A549 (cell line): ENCODE data around the gene RBCK1. TPM values are rescaled to one million over a fixed set of nuclear protein-coding genes. Genes with fewer than 3 reads are reported as not detected.

Experiments
- ATAC-seq, 2 experiments: fragments of 200-7000 bp in 1 of 2; fragments of >200 bp in 1 of 2; cut with Nextera tagmentation in 1 of 2; cut with Tn5 transposase in 1 of 2; 3 replicates each; pipeline versions ENCODE4 v1.8.0 to v1.9.1; 2018 to 2020; ENCODE audit warnings: mild to moderate bottlenecking in 1 of 2, moderate library complexity in 1 of 2
- CTCF ChIA-PET: fragments of 300-600 bp; sonication (Branson Sonifier 250); formaldehyde crosslinking; extraction: SDS; loops from one replicate; lab custom pipeline; 2021; ENCODE audit warnings: antibody characterized with exemption, inconsistent platforms; lab: Yijun Ruan, JAX
- POLR2A ChIA-PET: fragments of 350-600 bp; formaldehyde crosslinking; extraction: SDS; loops from one replicate; lab custom pipeline; 2021; ENCODE audit warnings: antibody characterized with exemption, inconsistent platforms; lab: Yijun Ruan, JAX
- DNase-seq, 2 experiments: peaks; one replicate each; pipeline versions ENCODE4 v3.0.0 to v3.0.0-alpha.2; 2011 to 2016; ENCODE audit warnings: low read depth in 1 of 2, low spot score in 1 of 2
- FAIRE-seq: peaks from 2 replicates; lab custom pipeline; 2011; peaks lifted over from hg19 to GRCh38; lab: Jason Lieb, UNC
- H3K27ac ChIP-seq, 2 experiments: fragments of >200 bp; sonication (Bioruptor Twin); formaldehyde crosslinking; 3 replicates each; pipeline ENCODE4 v1.5.1; 2016 to 2017
- H3K4me1 ChIP-seq: fragments of >200 bp; sonication (Bioruptor Twin); formaldehyde crosslinking; 3 replicates; pipeline ENCODE4 v1.6.1; 2016
- H3K4me2 ChIP-seq: fragments of >200 bp; sonication (Bioruptor Twin); formaldehyde crosslinking; 3 replicates; pipeline ENCODE4 v1.6.1; 2016
- H3K4me3 ChIP-seq: fragments of >200 bp; sonication (Bioruptor Twin); formaldehyde crosslinking; 3 replicates; pipeline ENCODE4 v1.5.1; 2016
- H3K9me3 ChIP-seq: fragments of >200 bp; sonication (Bioruptor Twin); formaldehyde crosslinking; 3 replicates; pipeline ENCODE4 v1.6.1; 2016
- BCL3 ChIP-seq: fragments of >200 bp; sonication (Bioruptor Twin); formaldehyde crosslinking; IDR thresholded peaks from 3 replicates; pipeline ENCODE4 v1.6.1; 2016
- CBX8 ChIP-seq: fragments of 200-600 bp; sonication (generic); IDR thresholded peaks from 2 replicates; pipeline ENCODE4 v1.6.1; 2016
- CHD2 ChIP-seq: fragments of 150-350 bp; IDR thresholded peaks from 2 replicates; pipeline ENCODE4 v1.6.1; 2014; ENCODE audit warnings: low read length; ENCODE audit not compliant: partially characterized antibody
- EHF ChIP-seq: fragments of 250-450 bp; sonication (Bioruptor Pico); IDR thresholded peaks from 2 replicates; pipeline ENCODE4 v1.5.0; 2020; ENCODE audit warnings: mild to moderate bottlenecking
- EHMT2 ChIP-seq: fragments of 200-600 bp; sonication (generic); IDR thresholded peaks from 2 replicates; pipeline ENCODE4 v1.6.1; 2016; ENCODE audit warnings: antibody characterized with exemption, low read depth, mild to moderate bottlenecking, moderate library complexity
- ESRRA ChIP-seq: fragments of 150-350 bp; IDR thresholded peaks from 2 replicates; pipeline ENCODE4 v1.6.1; 2014; ENCODE audit warnings: mild to moderate bottlenecking, low read length, borderline replicate concordance
- MAFK ChIP-seq: fragments of 450-650 bp; IDR thresholded peaks from 2 replicates; pipeline ENCODE4 v1.6.1; 2014; ENCODE audit not compliant: partially characterized antibody
- MAX ChIP-seq: IDR thresholded peaks from 2 replicates; pipeline ENCODE4 v1.6.1; 2012
- MAZ ChIP-seq: fragments of 150-350 bp; IDR thresholded peaks from 2 replicates; pipeline ENCODE4 v1.6.1; 2014; ENCODE audit warnings: antibody characterized with exemption, low read depth, low read length, borderline replicate concordance
- NR3C1 ChIP-seq: fragments of >200 bp; sonication (Bioruptor Twin); formaldehyde crosslinking; IDR thresholded peaks from 3 replicates; pipeline ENCODE4 v1.6.1; 2017
- PHF8 ChIP-seq: fragments of 200-600 bp; sonication (generic); IDR thresholded peaks from 2 replicates; pipeline ENCODE4 v1.6.1; 2016; ENCODE audit warnings: low read depth, mild to moderate bottlenecking, antibody characterized with exemption, moderate library complexity, borderline replicate concordance
- RARB ChIP-seq: fragments of 250-450 bp; sonication (Bioruptor Pico); IDR thresholded peaks from 2 replicates; pipeline ENCODE4 v1.8.0; 2021; ENCODE audit warnings: mild to moderate bottlenecking, moderate library complexity
- RCOR1 ChIP-seq: fragments of 150-350 bp; IDR thresholded peaks from 2 replicates; pipeline ENCODE4 v1.6.1; 2014; ENCODE audit warnings: antibody characterized with exemption, low read length, low read depth
- ZFP36 ChIP-seq: fragments of 450-650 bp; IDR thresholded peaks from 2 replicates; pipeline ENCODE4 v1.6.1; 2014; ENCODE audit warnings: borderline replicate concordance; ENCODE audit not compliant: partially characterized antibody
- whole genome bisulfite sequencing: methylation state at CpG from one replicate; pipeline ENCODE4 v1.1.6; 2017; ENCODE audit errors: missing lambda C conversion rate; 5-methylcytosine and 5-hydroxymethylcytosine counted together
- polyA plus RNA-seq, 4 experiments: library from polyadenylated mRNA; depleted of rRNA in 3 of 4; stranded (reverse); fragments of >200 nt; fragmentation: RNase III in 1 of 4; extraction: RNeasy Plus Mini Kit Qiagen cat#74134 plus additional on column Dnase treatment in 1 of 4; gene quantifications; 2 replicates in 3 of 4; 3 replicates in 1 of 4; pipeline ENCODE4 v1.2.3, GENCODE V29; 2011 to 2017
- small RNA-seq, 6 experiments: library from RNA; depleted of rRNA; stranded (forward); fragments of <200 nt; gene quantifications; one replicate each; pipeline ENCODE3, GENCODE V24; 2012
- TF ChIP-seq, protein P1 (sequence below): fragments of 450-650 bp; IDR thresholded peaks from 2 replicates; pipeline ENCODE4 v1.6.1; 2014; ENCODE audit warnings: antibody characterized with exemption
- TF ChIP-seq, protein P2 (sequence below): fragments of 150-350 bp; IDR thresholded peaks from 2 replicates; pipeline ENCODE4 v1.6.1; 2014; ENCODE audit warnings: low read depth, mild to moderate bottlenecking, low read length

RBCK1 gene
- polyA plus RNA-seq, 2 of the 4 experiments (the other 2 are of a cell fraction) = 117 to 222 TPM

GRCh38 chr20:479487-479886, 71.4 kb downstream of the RBCK1 start (continued):
- TF ChIP-seq, protein P1, sequence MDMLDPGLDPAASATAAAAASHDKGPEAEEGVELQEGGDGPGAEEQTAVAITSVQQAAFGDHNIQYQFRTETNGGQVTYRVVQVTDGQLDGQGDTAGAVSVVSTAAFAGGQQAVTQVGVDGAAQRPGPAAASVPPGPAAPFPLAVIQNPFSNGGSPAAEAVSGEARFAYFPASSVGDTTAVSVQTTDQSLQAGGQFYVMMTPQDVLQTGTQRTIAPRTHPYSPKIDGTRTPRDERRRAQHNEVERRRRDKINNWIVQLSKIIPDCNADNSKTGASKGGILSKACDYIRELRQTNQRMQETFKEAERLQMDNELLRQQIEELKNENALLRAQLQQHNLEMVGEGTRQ = no peak
- TF ChIP-seq ESRRA (no peak), NR3C1 (no peak), CBX8 (no peak)
- TF ChIP-seq, all 56 proteins: peak for 0

DNA sequence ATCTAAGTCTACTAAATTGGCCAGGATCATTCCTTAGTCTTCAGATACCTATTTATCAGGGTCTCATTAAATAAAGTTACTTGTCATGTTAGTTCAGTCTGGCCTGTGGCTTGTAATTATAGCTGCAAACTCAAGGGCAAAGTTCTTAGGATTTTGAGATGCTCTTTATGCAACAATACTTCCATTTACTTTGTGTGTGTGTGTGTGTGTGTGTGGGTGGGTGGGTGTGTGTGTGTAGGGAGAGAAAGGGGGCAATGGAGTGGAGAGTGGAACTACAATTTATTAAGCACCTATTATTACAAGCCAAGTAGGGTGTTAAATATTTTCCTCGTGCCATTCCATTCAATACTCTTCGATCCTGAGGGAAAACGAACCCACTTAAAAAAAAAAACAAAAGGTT, 71.9 kb downstream of the RBCK1 start:
- no peak for FAIRE-seq
- ATAC-seq = no peak
- no peaks in the 10 kb centered on the region for H3K9me3 ChIP-seq
- POLR2A ChIA-PET = no interaction called here
- H3K4me1 ChIP-seq = peaks cover 10% of the 10 kb centered on the region; the same call in 2 of the 3 replicates
- no peak overlapping the region for H3K4me2 ChIP-seq
- H3K4me3 ChIP-seq = no peak overlapping the region
- TF ChIP-seq RARB (CRISPR knock-in tag) (no peak), BCL3 (no peak)
- TF ChIP-seq, protein P2, sequence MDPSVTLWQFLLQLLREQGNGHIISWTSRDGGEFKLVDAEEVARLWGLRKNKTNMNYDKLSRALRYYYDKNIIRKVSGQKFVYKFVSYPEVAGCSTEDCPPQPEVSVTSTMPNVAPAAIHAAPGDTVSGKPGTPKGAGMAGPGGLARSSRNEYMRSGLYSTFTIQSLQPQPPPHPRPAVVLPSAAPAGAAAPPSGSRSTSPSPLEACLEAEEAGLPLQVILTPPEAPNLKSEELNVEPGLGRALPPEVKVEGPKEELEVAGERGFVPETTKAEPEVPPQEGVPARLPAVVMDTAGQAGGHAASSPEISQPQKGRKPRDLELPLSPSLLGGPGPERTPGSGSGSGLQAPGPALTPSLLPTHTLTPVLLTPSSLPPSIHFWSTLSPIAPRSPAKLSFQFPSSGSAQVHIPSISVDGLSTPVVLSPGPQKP = no peak
- no peak overlapping the region for H3K27ac ChIP-seq
- 85% methylated on average over 3 of the region's 3 CpGs for WGBS
- no peak for DNase-seq
- CTCF ChIA-PET = interaction anchor here (0.8 to 5.3 kb wide), 15 partner anchors 11 to 259 kb away, joined by 3 to 71 read pairs (median 4); no protein-coding TSS in a partner anchor

DNA sequence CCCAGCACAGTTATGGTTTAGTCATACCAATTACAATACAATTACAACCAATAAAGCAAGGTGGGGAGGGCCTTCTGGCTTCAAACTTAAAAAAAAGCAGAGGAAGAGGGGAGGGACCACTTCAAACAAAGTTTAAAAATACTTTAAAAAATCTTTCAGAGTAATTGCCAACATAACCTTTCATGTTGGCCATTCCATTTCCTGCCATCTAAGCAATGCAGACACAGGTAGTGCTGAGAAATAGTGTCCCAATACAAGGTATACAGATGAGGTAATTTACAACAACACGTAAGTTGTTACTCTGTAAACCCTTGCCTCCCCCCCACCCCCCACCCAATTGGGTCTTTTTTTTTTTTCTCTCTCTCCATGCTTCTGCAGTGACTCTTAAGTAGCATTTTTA, 73.1 kb downstream of the RBCK1 start:
- Histone ChIP-seq H3K9me3 (no peaks in the 10 kb centered on the region), H3K4me2 (no peak overlapping the region), H3K4me1 (peaks cover 10% of the 10 kb centered on the region; the same call in 2 of the 3 replicates), H3K4me3 (no peak overlapping the region), H3K27ac (no peak overlapping the region)
- ChIA-PET CTCF (interaction anchor here (0.6 to 1.9 kb wide), 8 partner anchors 9 to 151 kb away, joined by 3 to 5 read pairs (median 4); partner anchors contain the start of gene TBC1D20), POLR2A (no interaction called here)
- ATAC-seq = no peak
- no peak for FAIRE-seq
- TF ChIP-seq ZFP36 (no peak), PHF8 (no peak), MAFK (no peak), ESRRA (no peak), MAX (no peak), EHF (no peak), EHMT2 (no peak), CHD2 (no peak), MAZ (no peak), RCOR1 (no peak), BCL3 (no peak)
- TF ChIP-seq, protein P2 = no peak
- no peak for DNase-seq
- WGBS = 88% methylated on average over 1 of the region's 1 CpG

Small RNA genes within 50 kb of the gene (small RNA-seq; reads per million reads assigned to genes)
- 0 reads per million in 6 experiments for gene RF00019

Other genes starting within 250 kb of the RBCK1 start
- not detected in 2 replicates for gene DEFB128, start 218.6 kb upstream of the RBCK1 start, polyA plus RNA-seq (2011; rRNA removed)
- gene DEFB128, start 218.6 kb upstream of the RBCK1 start, polyA plus RNA-seq (2017; fragmentation: RNase III; extraction: RNeasy Plus Mini Kit Qiagen cat#74134 plus additional on column Dnase treatment) = not detected in 3 replicates
- not detected in 2 replicates for gene DEFB129, start 181.0 kb upstream of the RBCK1 start, polyA plus RNA-seq (2011; rRNA removed)
- not detected in 3 replicates for gene DEFB129, start 181.0 kb upstream of the RBCK1 start, polyA plus RNA-seq (2017; fragmentation: RNase III; extraction: RNeasy Plus Mini Kit Qiagen cat#74134 plus additional on column Dnase treatment)
- not detected in 2 replicates for gene DEFB132, start 150.6 kb upstream of the RBCK1 start, polyA plus RNA-seq (2011; rRNA removed)
- gene DEFB132, start 150.6 kb upstream of the RBCK1 start, polyA plus RNA-seq (2017; fragmentation: RNase III; extraction: RNeasy Plus Mini Kit Qiagen cat#74134 plus additional on column Dnase treatment) = not detected in 3 replicates
- 23.2 and 23.9 TPM in 2 replicates for gene C20orf96, start 117.5 kb upstream of the RBCK1 start, polyA plus RNA-seq (2011; rRNA removed)
- gene C20orf96, start 117.5 kb upstream of the RBCK1 start, polyA plus RNA-seq (2017; fragmentation: RNase III; extraction: RNeasy Plus Mini Kit Qiagen cat#74134 plus additional on column Dnase treatment) = 16.5 to 20.9 TPM (median 20.5 TPM) in 3 replicates
- 17.4 and 19.8 TPM in 2 replicates for gene ZCCHC3, start 110.7 kb upstream of the RBCK1 start, polyA plus RNA-seq (2011; rRNA removed)
- gene ZCCHC3, start 110.7 kb upstream of the RBCK1 start, polyA plus RNA-seq (2017; fragmentation: RNase III; extraction: RNeasy Plus Mini Kit Qiagen cat#74134 plus additional on column Dnase treatment) = 16.3 to 17.7 TPM (median 17.3 TPM) in 3 replicates
- gene SOX12, start 82.7 kb upstream of the RBCK1 start, polyA plus RNA-seq (2011; rRNA removed) = 7.0 and 7.5 TPM in 2 replicates
- 24.6 to 32.8 TPM (median 29.2 TPM) in 3 replicates for gene SOX12, start 82.7 kb upstream of the RBCK1 start, polyA plus RNA-seq (2017; fragmentation: RNase III; extraction: RNeasy Plus Mini Kit Qiagen cat#74134 plus additional on column Dnase treatment)
- gene NRSN2, start 61.2 kb upstream of the RBCK1 start, polyA plus RNA-seq (2011; rRNA removed) = 40.5 and 47.5 TPM in 2 replicates
- gene NRSN2, start 61.2 kb upstream of the RBCK1 start, polyA plus RNA-seq (2017; fragmentation: RNase III; extraction: RNeasy Plus Mini Kit Qiagen cat#74134 plus additional on column Dnase treatment) = 59.6 to 74.8 TPM (median 74.3 TPM) in 3 replicates
- gene TRIB3, start 27.5 kb upstream of the RBCK1 start, polyA plus RNA-seq (2011; rRNA removed) = 210 and 269 TPM in 2 replicates
- gene TRIB3, start 27.5 kb upstream of the RBCK1 start, polyA plus RNA-seq (2017; fragmentation: RNase III; extraction: RNeasy Plus Mini Kit Qiagen cat#74134 plus additional on column Dnase treatment) = 28.4 to 39.8 TPM (median 34.0 TPM) in 3 replicates
- 43.4 and 53.9 TPM in 2 replicates for gene TBC1D20, start 54.2 kb downstream of the RBCK1 start, polyA plus RNA-seq (2011; rRNA removed)
- 24.5 to 28.0 TPM (median 27.7 TPM) in 3 replicates for gene TBC1D20, start 54.2 kb downstream of the RBCK1 start, polyA plus RNA-seq (2017; fragmentation: RNase III; extraction: RNeasy Plus Mini Kit Qiagen cat#74134 plus additional on column Dnase treatment)
- 231 and 306 TPM in 2 replicates for gene CSNK2A1, start 135.5 kb downstream of the RBCK1 start, polyA plus RNA-seq (2011; rRNA removed)
- gene CSNK2A1, start 135.5 kb downstream of the RBCK1 start, polyA plus RNA-seq (2017; fragmentation: RNase III; extraction: RNeasy Plus Mini Kit Qiagen cat#74134 plus additional on column Dnase treatment) = 155 to 157 TPM (median 156 TPM) in 3 replicates
- gene TCF15, start 202.0 kb downstream of the RBCK1 start, polyA plus RNA-seq (2011; rRNA removed) = not detected in 2 replicates
- not detected in 3 replicates for gene TCF15, start 202.0 kb downstream of the RBCK1 start, polyA plus RNA-seq (2017; fragmentation: RNase III; extraction: RNeasy Plus Mini Kit Qiagen cat#74134 plus additional on column Dnase treatment)
- gene SRXN1, start 244.9 kb downstream of the RBCK1 start, polyA plus RNA-seq (2011; rRNA removed) = 262 and 302 TPM in 2 replicates
- 170 to 213 TPM (median 183 TPM) in 3 replicates for gene SRXN1, start 244.9 kb downstream of the RBCK1 start, polyA plus RNA-seq (2017; fragmentation: RNase III; extraction: RNeasy Plus Mini Kit Qiagen cat#74134 plus additional on column Dnase treatment)